ENCODE data around the gene ZNF408. TPM values are rescaled to one million over a fixed set of nuclear protein-coding genes. Genes with fewer than 3 reads are reported as not detected.

The ZNF408 gene
- total RNA-seq, 1 donor from 2014 or later: 14.9 TPM

DNA sequence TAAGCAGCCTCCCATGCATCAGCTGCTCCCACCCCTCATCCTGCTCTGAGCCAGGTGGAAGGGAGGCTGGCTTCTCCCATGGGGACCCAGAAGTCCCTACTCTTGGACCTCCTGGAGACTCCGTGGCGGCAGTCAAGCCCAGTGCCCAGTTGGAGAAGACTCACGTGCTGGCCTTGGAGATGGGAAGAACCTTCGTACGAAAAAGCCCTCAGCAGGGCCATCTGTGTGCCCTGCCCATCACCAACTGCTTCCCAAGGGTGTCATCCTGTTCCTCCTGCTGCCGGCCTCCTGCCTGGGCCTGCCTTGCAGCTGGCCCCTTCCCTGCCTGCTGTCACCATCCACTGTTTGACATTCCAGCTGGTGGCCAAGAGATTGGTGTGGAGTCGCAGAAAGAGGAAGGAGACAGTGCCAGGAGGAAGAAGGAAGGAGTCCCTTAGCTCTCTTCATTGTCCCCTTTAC lies 28.4 kb upstream of the ZNF408 start:
- DNase-seq (ENCODE audit: extremely low spot score, unreplicated experiment): no peak
- Mint-ChIP-seq H3K27ac (no peak overlapping the region), H3K4me1 (ENCODE audit: unreplicated experiment) (peaks cover 7% of the 10 kb centered on the region), H3K36me3 (peaks cover 20% of the 10 kb centered on the region), H3K4me3 (no peak overlapping the region), H3K27me3 (no peaks in the 10 kb centered on the region), H3K9me3 (no peaks in the 10 kb centered on the region)
- TF ChIP-seq, protein P1, sequence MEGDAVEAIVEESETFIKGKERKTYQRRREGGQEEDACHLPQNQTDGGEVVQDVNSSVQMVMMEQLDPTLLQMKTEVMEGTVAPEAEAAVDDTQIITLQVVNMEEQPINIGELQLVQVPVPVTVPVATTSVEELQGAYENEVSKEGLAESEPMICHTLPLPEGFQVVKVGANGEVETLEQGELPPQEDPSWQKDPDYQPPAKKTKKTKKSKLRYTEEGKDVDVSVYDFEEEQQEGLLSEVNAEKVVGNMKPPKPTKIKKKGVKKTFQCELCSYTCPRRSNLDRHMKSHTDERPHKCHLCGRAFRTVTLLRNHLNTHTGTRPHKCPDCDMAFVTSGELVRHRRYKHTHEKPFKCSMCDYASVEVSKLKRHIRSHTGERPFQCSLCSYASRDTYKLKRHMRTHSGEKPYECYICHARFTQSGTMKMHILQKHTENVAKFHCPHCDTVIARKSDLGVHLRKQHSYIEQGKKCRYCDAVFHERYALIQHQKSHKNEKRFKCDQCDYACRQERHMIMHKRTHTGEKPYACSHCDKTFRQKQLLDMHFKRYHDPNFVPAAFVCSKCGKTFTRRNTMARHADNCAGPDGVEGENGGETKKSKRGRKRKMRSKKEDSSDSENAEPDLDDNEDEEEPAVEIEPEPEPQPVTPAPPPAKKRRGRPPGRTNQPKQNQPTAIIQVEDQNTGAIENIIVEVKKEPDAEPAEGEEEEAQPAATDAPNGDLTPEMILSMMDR (conservative IDR thresholded peaks at IDR 0.05): no peak

DNA sequence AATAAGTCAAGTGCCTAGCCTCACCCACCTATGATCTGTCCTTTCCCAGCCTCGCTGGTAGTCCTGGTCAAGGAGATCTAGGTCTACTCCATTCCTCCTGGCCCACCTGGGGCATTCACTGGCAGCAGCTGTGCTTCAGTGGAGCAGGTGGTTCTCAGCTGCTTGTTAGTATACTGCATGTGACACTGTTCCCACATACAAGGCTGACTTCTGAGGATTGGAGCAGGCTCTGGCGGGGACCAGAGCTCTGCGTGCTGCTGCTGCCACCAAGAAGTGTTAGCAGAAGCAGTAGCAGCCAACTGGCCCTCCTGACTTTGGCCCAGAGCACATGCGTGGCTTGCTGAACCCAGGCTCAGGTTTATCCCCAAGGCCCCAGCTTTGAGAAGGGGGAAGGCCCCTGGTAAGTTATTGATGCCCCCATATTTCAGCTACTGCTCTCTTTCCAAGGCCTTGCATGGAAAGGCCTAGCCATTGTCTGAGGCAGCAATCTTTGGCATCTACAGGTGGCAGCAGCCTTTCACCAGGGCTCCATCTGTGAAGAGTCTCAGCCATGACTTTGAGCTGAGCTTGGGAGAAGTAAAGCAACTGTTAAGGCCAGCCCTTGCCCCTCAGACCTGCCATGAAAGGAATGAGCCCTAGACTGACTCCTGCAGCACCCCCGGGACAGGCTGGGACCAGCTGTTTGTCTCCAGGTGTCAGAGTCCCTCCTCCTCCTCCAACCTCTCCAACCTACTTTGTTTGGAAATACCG lies 26.9 kb upstream of the ZNF408 start:
- no peak overlapping the region for H3K4me3 Mint-ChIP-seq
- peaks cover 20% of the 10 kb centered on the region for H3K36me3 Mint-ChIP-seq
- no peaks in the 10 kb centered on the region for H3K9me3 Mint-ChIP-seq
- no peaks in the 10 kb centered on the region for H3K27me3 Mint-ChIP-seq
- TF ChIP-seq, protein P1 (conservative IDR thresholded peaks at IDR 0.05): no peak
- peaks cover 7% of the 10 kb centered on the region for H3K4me1 Mint-ChIP-seq (ENCODE audit: unreplicated experiment)
- DNase-seq (ENCODE audit: extremely low spot score, unreplicated experiment): no peak
- H3K27ac Mint-ChIP-seq: peak overlapping the region; percentile 83

DNA sequence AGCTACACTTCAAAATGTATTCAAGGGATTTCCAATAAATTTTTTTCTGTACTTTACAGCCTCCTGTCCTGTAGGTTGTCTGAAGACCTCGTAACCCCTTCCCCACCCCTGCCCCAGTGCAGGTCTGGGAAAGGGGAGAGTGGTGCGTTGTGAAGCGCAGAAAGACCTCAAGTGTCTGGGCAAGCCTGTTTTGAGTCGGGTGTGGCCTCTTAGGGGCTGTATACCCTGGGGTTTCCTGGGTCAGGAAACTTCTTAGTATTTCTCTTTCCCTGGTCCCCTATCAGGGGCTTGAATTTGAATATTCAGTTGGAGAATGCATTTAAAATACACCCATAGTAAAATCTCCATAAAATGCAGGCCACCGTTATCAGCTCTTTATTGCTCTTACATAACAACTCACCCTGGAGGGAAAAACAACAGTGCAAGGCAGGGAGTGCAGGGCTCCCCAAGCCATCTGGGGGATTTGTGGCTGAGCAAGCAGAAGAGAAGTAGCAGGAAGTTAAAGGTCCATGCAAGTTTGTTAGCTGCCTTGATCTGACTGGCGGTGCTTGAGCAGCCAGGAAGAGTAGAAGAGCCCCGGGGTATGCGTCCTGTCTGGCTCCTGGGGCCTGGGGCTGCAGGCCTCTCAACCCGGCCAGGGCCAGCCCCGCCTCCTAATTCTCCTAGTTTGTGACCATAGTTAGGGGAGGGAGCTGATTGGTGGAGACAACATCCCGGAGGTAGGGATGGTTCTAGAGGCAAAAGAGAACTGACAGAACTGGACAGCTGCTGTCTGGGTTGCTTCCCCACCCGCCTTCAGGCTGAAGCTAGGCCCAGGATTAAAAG lies 26.2 kb upstream of the ZNF408 start:
- Mint-ChIP-seq H3K4me3 (no peak overlapping the region), H3K27me3 (no peaks in the 10 kb centered on the region), H3K9me3 (no peaks in the 10 kb centered on the region), H3K36me3 (peaks cover 15% of the 10 kb centered on the region), H3K4me1 (ENCODE audit: unreplicated experiment) (peaks cover 7% of the 10 kb centered on the region), H3K27ac (peak overlapping the region; percentile 83)
- no peak for DNase-seq (ENCODE audit: extremely low spot score, unreplicated experiment)
- TF ChIP-seq, protein P1 (conservative IDR thresholded peaks at IDR 0.05): no peak

DNA sequence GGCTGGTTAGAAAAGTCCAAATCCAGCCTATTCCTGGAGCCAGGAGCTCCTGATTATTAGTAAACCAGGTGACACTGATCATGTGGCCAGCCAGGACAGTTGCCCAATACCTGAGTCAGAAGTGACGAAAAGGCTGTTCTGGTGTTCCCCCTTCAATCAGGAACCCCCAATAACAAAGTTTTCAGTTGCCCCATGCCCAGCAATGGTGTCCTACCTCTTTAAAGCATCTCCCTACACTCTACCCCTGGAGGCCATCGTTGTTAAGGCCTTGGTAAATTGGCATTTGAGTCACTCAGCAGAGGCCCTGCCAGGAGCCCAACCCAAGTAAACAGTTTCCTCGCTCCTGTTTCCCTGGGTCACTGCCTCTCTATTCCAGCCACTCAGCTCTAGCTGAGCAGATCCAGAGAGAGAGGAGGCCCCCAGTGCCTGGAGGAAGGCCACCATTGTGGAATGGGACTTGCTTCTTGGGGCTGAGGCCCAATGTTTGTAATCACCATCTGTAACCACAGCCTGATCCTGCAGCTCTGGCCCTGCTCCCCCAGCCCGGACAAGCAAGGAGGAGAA lies 25.5 kb upstream of the ZNF408 start:
- no peaks in the 10 kb centered on the region for H3K27me3 Mint-ChIP-seq

DNA sequence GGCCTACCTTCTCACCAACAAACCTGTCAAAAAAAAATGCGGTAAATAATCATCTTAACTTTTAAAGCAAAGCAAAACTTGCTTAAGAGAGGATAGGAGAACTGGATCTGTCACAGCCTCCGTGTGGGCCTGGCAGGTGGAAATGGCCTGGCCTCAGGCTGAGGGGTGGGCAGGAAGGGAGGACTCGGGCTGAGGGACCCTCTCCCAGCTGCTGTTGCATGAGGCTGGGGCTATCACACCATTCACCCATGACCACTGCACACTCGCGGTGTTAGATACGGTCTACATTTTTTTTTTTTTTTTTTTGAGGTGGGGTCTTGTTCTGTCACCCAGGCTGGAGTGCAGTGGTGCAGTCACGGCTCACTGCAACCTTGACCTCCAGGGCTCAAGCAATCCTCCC lies 24.9 kb upstream of the ZNF408 start:
- no peak for DNase-seq (ENCODE audit: extremely low spot score, unreplicated experiment)
- Mint-ChIP-seq H3K4me3 (no peak overlapping the region), H3K27me3 (no peaks in the 10 kb centered on the region), H3K36me3 (peaks cover 12% of the 10 kb centered on the region), H3K4me1 (ENCODE audit: unreplicated experiment) (peaks cover 7% of the 10 kb centered on the region), H3K27ac (no peak overlapping the region), H3K9me3 (no peaks in the 10 kb centered on the region)
- TF ChIP-seq, protein P1 (conservative IDR thresholded peaks at IDR 0.05): no peak

More for the DNA sequence above, 25.5 kb upstream of the ZNF408 start:
- no peak overlapping the region for H3K4me3 Mint-ChIP-seq
- H3K4me1 Mint-ChIP-seq (ENCODE audit: unreplicated experiment): peaks cover 7% of the 10 kb centered on the region
- TF ChIP-seq, protein P1 (conservative IDR thresholded peaks at IDR 0.05): no peak
- H3K9me3 Mint-ChIP-seq: no peaks in the 10 kb centered on the region
- no peak for DNase-seq (ENCODE audit: extremely low spot score, unreplicated experiment)
- H3K36me3 Mint-ChIP-seq: peaks cover 12% of the 10 kb centered on the region
- H3K27ac Mint-ChIP-seq: peak overlapping the region; percentile 83

Data from type B pancreatic cell (in vitro differentiated cells).